Panc1 (cell line): ENCODE results near the gene TNFSF9.

Source experiments
- CTCF ChIP-seq: fragments of 450-650 bp; IDR thresholded peaks from 2 replicates; pipeline ENCODE4 v1.5.1; 2017; ENCODE audit warnings: mild to moderate bottlenecking
- POLR2AphosphoS5 ChIP-seq: IDR thresholded peaks from 2 replicates; pipeline ENCODE4 v1.6.1; 2012; ENCODE audit warnings: mild to moderate bottlenecking, low read depth, low read length, moderate library complexity
- REST ChIP-seq, 2 experiments: IDR thresholded peaks; 2 replicates each; pipeline ENCODE4 v1.6.1; 2011 to 2012; ENCODE audit warnings: low read depth in 2 of 2, control low read depth in 1 of 2, low read length in 1 of 2, mild to moderate bottlenecking in 1 of 2, moderate library complexity in 1 of 2; ENCODE audit not compliant: insufficient read depth in 1 of 2
- SIN3A ChIP-seq: IDR thresholded peaks from 2 replicates; pipeline ENCODE4 v1.6.1; 2012; ENCODE audit warnings: low read depth, mild to moderate bottlenecking, low read length, moderate library complexity, borderline replicate concordance; ENCODE audit not compliant: insufficient read depth
- TCF7L2 ChIP-seq: IDR thresholded peaks from 2 replicates; pipeline ENCODE4 v1.6.1; 2011; ENCODE audit warnings: mild to moderate bottlenecking, low read depth, low read length, inconsistent platforms

DNA sequence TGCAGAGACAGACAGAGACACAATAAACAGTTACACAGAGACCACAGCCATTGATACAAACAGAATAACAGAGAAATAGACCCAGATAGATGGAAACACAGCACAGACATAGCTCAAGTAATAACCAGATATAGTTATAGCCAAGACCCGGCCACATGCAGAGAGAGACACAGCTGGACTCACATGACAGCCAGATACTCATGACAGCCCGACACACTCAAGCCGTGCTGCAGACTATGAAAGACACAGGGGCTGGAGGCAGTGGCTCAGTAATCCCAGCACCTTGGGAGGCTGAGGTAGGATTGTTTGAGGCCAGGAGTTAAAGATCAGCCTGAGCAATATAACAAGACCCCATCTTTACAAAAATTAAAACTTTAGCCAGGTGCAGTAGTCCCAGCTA, 47.6 kb upstream of the TNFSF9 start:
- no peak for TF ChIP-seq CTCF
- TF ChIP-seq REST (IDR thresholded peaks at IDR 0.05; ENCODE audit: insufficient read depth in 1 of 2, low read depth in 2 of 2, low read length in 1 of 2) = no peak
- no peak for TF ChIP-seq SIN3A
- TF ChIP-seq TCF7L2 = no peak
- no peak for TF ChIP-seq POLR2AphosphoS5
